NB4 (cell line): ENCODE measurements around the gene IZUMO4.

Experiments
- CTCF ChIP-seq: IDR thresholded peaks from one replicate; pipeline ENCODE4 v1.5.1; 2012; ENCODE audit warnings: low read depth, low read length
- MAX ChIP-seq: IDR thresholded peaks from 2 replicates; pipeline ENCODE4 v1.6.1; 2011; ENCODE audit warnings: low read depth, low read length
- POLR2A ChIP-seq: IDR thresholded peaks from 2 replicates; pipeline ENCODE4 v1.6.1; 2011; ENCODE audit warnings: mild to moderate bottlenecking; ENCODE audit not compliant: insufficient read length; ENCODE audit errors: extremely low read depth

GRCh38 chr19:2113439-2114211, 16.9 kb downstream of the IZUMO4 start:
- TF ChIP-seq POLR2A (no peak), CTCF (no peak), MAX (no peak)
